ENCODE data around the gene LHCGR. TPM values are rescaled to one million over a fixed set of nuclear protein-coding genes. Genes with fewer than 3 reads are reported as not detected.

Gene LHCGR
- polyA plus RNA-seq, 1 donor: 0.03 TPM

- no CpG with 5 or more reads among the region's 3 CpGs for WGBS (ENCODE audit: insufficient coverage, low lambda C conversion rate)
- Histone ChIP-seq H3K4me1 (ENCODE audit: control insufficient read depth, insufficient read depth, low read length) (no peaks in the 10 kb centered on the region), H3K9me3 (ENCODE audit: control insufficient read depth, low read depth, low read length) (no peaks in the 10 kb centered on the region), H3K4me3 (ENCODE audit: low read length) (no peak overlapping the region), H3K27ac (ENCODE audit: low read length) (no peak overlapping the region), H3K27me3 (ENCODE audit: control insufficient read depth, insufficient read depth, low read length) (no peaks in the 10 kb centered on the region), H3K36me3 (ENCODE audit: control insufficient read depth, insufficient read depth, low read length) (no peaks in the 10 kb centered on the region)
- no peak for DNase-seq
Observed at GRCh38 chr2:48693645-48694044, 61.9 kb downstream of the LHCGR start.

- H3K27me3 ChIP-seq (ENCODE audit: control insufficient read depth, insufficient read depth, low read length): no peaks in the 10 kb centered on the region
- H3K27ac ChIP-seq (ENCODE audit: low read length): no peak overlapping the region
- 87% methylated on average over 3 of the region's 4 CpGs for WGBS (ENCODE audit: insufficient coverage, low lambda C conversion rate)
- H3K36me3 ChIP-seq (ENCODE audit: control insufficient read depth, insufficient read depth, low read length): no peaks in the 10 kb centered on the region
- no peaks in the 10 kb centered on the region for H3K4me1 ChIP-seq (ENCODE audit: control insufficient read depth, insufficient read depth, low read length)
- H3K4me3 ChIP-seq (ENCODE audit: low read length): no peak overlapping the region
- no peak for DNase-seq
- H3K9me3 ChIP-seq (ENCODE audit: control insufficient read depth, low read depth, low read length): no peaks in the 10 kb centered on the region
Observed at GRCh38 chr2:48693066-48693465, 62.5 kb downstream of the LHCGR start.

- no peak for DNase-seq
- Histone ChIP-seq H3K4me1 (ENCODE audit: control insufficient read depth, insufficient read depth, low read length) (no peaks in the 10 kb centered on the region), H3K4me3 (ENCODE audit: low read length) (no peak overlapping the region), H3K9me3 (ENCODE audit: control insufficient read depth, low read depth, low read length) (no peaks in the 10 kb centered on the region), H3K27ac (ENCODE audit: low read length) (no peak overlapping the region), H3K36me3 (ENCODE audit: control insufficient read depth, insufficient read depth, low read length) (no peaks in the 10 kb centered on the region), H3K27me3 (ENCODE audit: control insufficient read depth, insufficient read depth, low read length) (no peaks in the 10 kb centered on the region)
- 100% methylated on average over 1 of the region's 3 CpGs for WGBS (ENCODE audit: insufficient coverage, low lambda C conversion rate)
Observed at GRCh38 chr2:48691935-48692691, 63.4 kb downstream of the LHCGR start.

- no peak overlapping the region for H3K4me3 ChIP-seq (ENCODE audit: low read length)
- no peaks in the 10 kb centered on the region for H3K9me3 ChIP-seq (ENCODE audit: control insufficient read depth, low read depth, low read length)
- H3K4me1 ChIP-seq (ENCODE audit: control insufficient read depth, insufficient read depth, low read length): no peaks in the 10 kb centered on the region
- 93% methylated on average over 1 of the region's 1 CpG for WGBS (ENCODE audit: insufficient coverage, low lambda C conversion rate)
- H3K27ac ChIP-seq (ENCODE audit: low read length): no peak overlapping the region
- H3K36me3 ChIP-seq (ENCODE audit: control insufficient read depth, insufficient read depth, low read length): no peaks in the 10 kb centered on the region
- DNase-seq: no peak
- H3K27me3 ChIP-seq (ENCODE audit: control insufficient read depth, insufficient read depth, low read length): no peaks in the 10 kb centered on the region
Observed at GRCh38 chr2:48685126-48685525, 70.4 kb downstream of the LHCGR start.

- Histone ChIP-seq H3K9me3 (ENCODE audit: control insufficient read depth, low read depth, low read length) (no peaks in the 10 kb centered on the region), H3K4me1 (ENCODE audit: control insufficient read depth, insufficient read depth, low read length) (no peaks in the 10 kb centered on the region), H3K36me3 (ENCODE audit: control insufficient read depth, insufficient read depth, low read length) (no peaks in the 10 kb centered on the region), H3K4me3 (ENCODE audit: low read length) (no peak overlapping the region), H3K27ac (ENCODE audit: low read length) (no peak overlapping the region), H3K27me3 (ENCODE audit: control insufficient read depth, insufficient read depth, low read length) (no peaks in the 10 kb centered on the region)
- DNase-seq: no peak
- WGBS (ENCODE audit: insufficient coverage, low lambda C conversion rate): 82% methylated on average over 2 of the region's 2 CpGs
Observed at GRCh38 chr2:48677450-48677849, 78.1 kb downstream of the LHCGR start.

- no peaks in the 10 kb centered on the region for H3K4me1 ChIP-seq (ENCODE audit: control insufficient read depth, insufficient read depth, low read length)
- H3K36me3 ChIP-seq (ENCODE audit: control insufficient read depth, insufficient read depth, low read length): no peaks in the 10 kb centered on the region
- no peak for DNase-seq
- whole genome bisulfite sequencing (ENCODE audit: insufficient coverage, low lambda C conversion rate): 100% methylated on average over 1 of the region's 2 CpGs
- no peaks in the 10 kb centered on the region for H3K27me3 ChIP-seq (ENCODE audit: control insufficient read depth, insufficient read depth, low read length)
- no peaks in the 10 kb centered on the region for H3K9me3 ChIP-seq (ENCODE audit: control insufficient read depth, low read depth, low read length)
- H3K27ac ChIP-seq (ENCODE audit: low read length): no peak overlapping the region
- no peak overlapping the region for H3K4me3 ChIP-seq (ENCODE audit: low read length)
Observed at GRCh38 chr2:48674933-48675332, 80.6 kb downstream of the LHCGR start.

GRCh38 chr2:48673581-48673980 lies 81.9 kb downstream of the LHCGR start:
- Histone ChIP-seq H3K4me3 (ENCODE audit: low read length) (no peak overlapping the region), H3K4me1 (ENCODE audit: control insufficient read depth, insufficient read depth, low read length) (no peaks in the 10 kb centered on the region), H3K9me3 (ENCODE audit: control insufficient read depth, low read depth, low read length) (no peaks in the 10 kb centered on the region), H3K27me3 (ENCODE audit: control insufficient read depth, insufficient read depth, low read length) (no peaks in the 10 kb centered on the region), H3K27ac (ENCODE audit: low read length) (no peak overlapping the region), H3K36me3 (ENCODE audit: control insufficient read depth, insufficient read depth, low read length) (no peaks in the 10 kb centered on the region)
- peak in 1 of 2 donors; percentile 35 for DNase-seq
- WGBS (ENCODE audit: insufficient coverage, low lambda C conversion rate): no CpG with 5 or more reads among the region's 4 CpGs

GRCh38 chr2:48668992-48669391 lies 86.5 kb downstream of the LHCGR start:
- Histone ChIP-seq H3K4me3 (ENCODE audit: low read length) (no peak overlapping the region), H3K27me3 (ENCODE audit: control insufficient read depth, insufficient read depth, low read length) (no peaks in the 10 kb centered on the region), H3K9me3 (ENCODE audit: control insufficient read depth, low read depth, low read length) (no peaks in the 10 kb centered on the region), H3K27ac (ENCODE audit: low read length) (no peak overlapping the region), H3K4me1 (ENCODE audit: control insufficient read depth, insufficient read depth, low read length) (no peaks in the 10 kb centered on the region), H3K36me3 (ENCODE audit: control insufficient read depth, insufficient read depth, low read length) (no peaks in the 10 kb centered on the region)
- WGBS (ENCODE audit: insufficient coverage, low lambda C conversion rate): 60% methylated on average over 1 of the region's 1 CpG
- DNase-seq: no peak

- no peaks in the 10 kb centered on the region for H3K9me3 ChIP-seq (ENCODE audit: control insufficient read depth, low read depth, low read length)
- 82% methylated on average over 3 of the region's 4 CpGs for WGBS (ENCODE audit: insufficient coverage, low lambda C conversion rate)
- no peaks in the 10 kb centered on the region for H3K27me3 ChIP-seq (ENCODE audit: control insufficient read depth, insufficient read depth, low read length)
- DNase-seq: no peak
- H3K27ac ChIP-seq (ENCODE audit: low read length): no peak overlapping the region
- no peaks in the 10 kb centered on the region for H3K36me3 ChIP-seq (ENCODE audit: control insufficient read depth, insufficient read depth, low read length)
- H3K4me3 ChIP-seq (ENCODE audit: low read length): no peak overlapping the region
- H3K4me1 ChIP-seq (ENCODE audit: control insufficient read depth, insufficient read depth, low read length): no peaks in the 10 kb centered on the region
Observed at GRCh38 chr2:48651158-48651790, 104.2 kb downstream of the LHCGR start.

GRCh38 chr2:48638261-48638660 lies 117.3 kb downstream of the LHCGR start:
- H3K27me3 ChIP-seq (ENCODE audit: control insufficient read depth, insufficient read depth, low read length): no peaks in the 10 kb centered on the region
- H3K36me3 ChIP-seq (ENCODE audit: control insufficient read depth, insufficient read depth, low read length): no peaks in the 10 kb centered on the region
- no peak overlapping the region for H3K4me3 ChIP-seq (ENCODE audit: low read length)
- H3K27ac ChIP-seq (ENCODE audit: low read length): no peak overlapping the region
- WGBS (ENCODE audit: insufficient coverage, low lambda C conversion rate): no CpG with 5 or more reads among the region's 1 CpG
- H3K9me3 ChIP-seq (ENCODE audit: control insufficient read depth, low read depth, low read length): no peaks in the 10 kb centered on the region
- no peak for DNase-seq
- H3K4me1 ChIP-seq (ENCODE audit: control insufficient read depth, insufficient read depth, low read length): no peaks in the 10 kb centered on the region

Measured in large intestine (tissue), 3 donors.